ENCODE data around the gene PDCD4. TPM values are rescaled to one million over a fixed set of nuclear protein-coding genes. Genes with fewer than 3 reads are reported as not detected.

The PDCD4 gene
- total RNA-seq, 1 donor from 2014 or later: 106 TPM

GRCh38 chr10:110833234-110833940 is 38.3 kb upstream of the PDCD4 start:
- H3K9me3 Mint-ChIP-seq (ENCODE audit: unreplicated experiment): no peaks in the 10 kb centered on the region
- no peak for DNase-seq (ENCODE audit: extremely low spot score, unreplicated experiment)
- H3K4me1 Mint-ChIP-seq (ENCODE audit: unreplicated experiment): peaks cover 37% of the 10 kb centered on the region
- no peaks in the 10 kb centered on the region for H3K27me3 Mint-ChIP-seq (ENCODE audit: unreplicated experiment)
- no peak for TF ChIP-seq CTCF (IDR thresholded peaks at IDR 0.05)
- H3K4me3 Mint-ChIP-seq (ENCODE audit: unreplicated experiment): no peak overlapping the region
- H3K27ac Mint-ChIP-seq (ENCODE audit: unreplicated experiment): no peak overlapping the region
- H3K36me3 Mint-ChIP-seq (ENCODE audit: unreplicated experiment): no peaks in the 10 kb centered on the region

- Mint-ChIP-seq H3K4me1 (ENCODE audit: unreplicated experiment) (peaks cover 40% of the 10 kb centered on the region), H3K4me3 (ENCODE audit: unreplicated experiment) (no peak overlapping the region), H3K9me3 (ENCODE audit: unreplicated experiment) (no peaks in the 10 kb centered on the region), H3K27me3 (ENCODE audit: unreplicated experiment) (no peaks in the 10 kb centered on the region), H3K27ac (ENCODE audit: unreplicated experiment) (no peak overlapping the region), H3K36me3 (ENCODE audit: unreplicated experiment) (no peaks in the 10 kb centered on the region)
- TF ChIP-seq CTCF (IDR thresholded peaks at IDR 0.05): no peak
- no peak for DNase-seq (ENCODE audit: extremely low spot score, unreplicated experiment)
Observed at GRCh38 chr10:110833941-110834628, 37.6 kb upstream of the PDCD4 start.

- Mint-ChIP-seq H3K27ac (ENCODE audit: unreplicated experiment) (peak overlapping the region; percentile 58), H3K4me1 (ENCODE audit: unreplicated experiment) (peaks cover 47% of the 10 kb centered on the region), H3K36me3 (ENCODE audit: unreplicated experiment) (no peaks in the 10 kb centered on the region), H3K9me3 (ENCODE audit: unreplicated experiment) (no peaks in the 10 kb centered on the region), H3K27me3 (ENCODE audit: unreplicated experiment) (no peaks in the 10 kb centered on the region), H3K4me3 (ENCODE audit: unreplicated experiment) (no peak overlapping the region)
- no peak for TF ChIP-seq CTCF (IDR thresholded peaks at IDR 0.05)
- DNase-seq (ENCODE audit: extremely low spot score, unreplicated experiment): no peak
Observed at GRCh38 chr10:110834629-110835301, 37.0 kb upstream of the PDCD4 start.

GRCh38 chr10:110835841-110836240 is 35.9 kb upstream of the PDCD4 start:
- Mint-ChIP-seq H3K27ac (ENCODE audit: unreplicated experiment) (peak overlapping the region; percentile 94), H3K36me3 (ENCODE audit: unreplicated experiment) (no peaks in the 10 kb centered on the region), H3K9me3 (ENCODE audit: unreplicated experiment) (no peaks in the 10 kb centered on the region), H3K4me3 (ENCODE audit: unreplicated experiment) (peak overlapping the region; percentile 27), H3K27me3 (ENCODE audit: unreplicated experiment) (no peaks in the 10 kb centered on the region), H3K4me1 (ENCODE audit: unreplicated experiment) (peaks cover 58% of the 10 kb centered on the region)
- no peak for DNase-seq (ENCODE audit: extremely low spot score, unreplicated experiment)
- no peak for TF ChIP-seq CTCF (IDR thresholded peaks at IDR 0.05)

- Mint-ChIP-seq H3K36me3 (ENCODE audit: unreplicated experiment) (no peaks in the 10 kb centered on the region), H3K27ac (ENCODE audit: unreplicated experiment) (peak overlapping the region; percentile 94), H3K27me3 (ENCODE audit: unreplicated experiment) (no peaks in the 10 kb centered on the region), H3K9me3 (ENCODE audit: unreplicated experiment) (no peaks in the 10 kb centered on the region), H3K4me1 (ENCODE audit: unreplicated experiment) (peaks cover 64% of the 10 kb centered on the region), H3K4me3 (ENCODE audit: unreplicated experiment) (no peak overlapping the region)
- TF ChIP-seq CTCF (IDR thresholded peaks at IDR 0.05): no peak
- no peak for DNase-seq (ENCODE audit: extremely low spot score, unreplicated experiment)
Observed at GRCh38 chr10:110836706-110837105, 35.0 kb upstream of the PDCD4 start.
